ENCODE results near the gene FCRL6. TPM values are rescaled to one million over a fixed set of nuclear protein-coding genes. Genes with fewer than 3 reads are reported as not detected.

The FCRL6 gene
- total and polyA plus RNA-seq, 2 donors = 0.33 to 0.57 TPM

DNA sequence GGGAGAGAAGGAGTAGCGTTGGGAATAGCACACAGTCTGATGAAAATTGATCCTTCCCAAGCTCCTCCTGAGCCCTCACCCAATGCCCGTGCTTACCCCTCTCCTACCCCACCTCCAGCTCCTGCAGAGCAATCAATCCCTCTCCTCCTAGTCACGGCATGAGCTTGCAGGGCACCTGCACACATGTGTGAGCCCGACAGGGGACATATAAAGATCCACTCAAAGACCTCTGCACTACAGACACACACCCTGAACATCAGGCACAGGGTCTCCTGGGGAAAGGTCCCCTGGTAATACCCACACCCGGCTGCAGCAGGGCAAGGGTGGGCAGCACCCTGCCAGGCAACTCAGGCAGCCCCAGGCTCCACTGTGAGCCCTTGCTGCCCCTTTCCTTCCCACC, 59.9 kb downstream of the FCRL6 start:
- 96% methylated on average over 5 of the region's 5 CpGs for whole genome bisulfite sequencing
- H3K4me3 ChIP-seq (ENCODE audit: low read length in 2 of 2) = no peak overlapping the region
- H3K27me3 ChIP-seq (ENCODE audit: control insufficient read depth in 2 of 2, insufficient read depth in 1 of 2, low read length in 1 of 2) = peaks cover 0 to 14% of the 10 kb centered on the region in 2 donors
- no peak overlapping the region for H3K27ac ChIP-seq (ENCODE audit: low read depth in 1 of 2, low read length in 1 of 2)
- DNase-seq (ENCODE audit: low read depth in 6 of 9, low spot score in 9 of 9) = no peak
- peaks cover 8 to 15% of the 10 kb centered on the region in 2 donors for H3K4me1 ChIP-seq (ENCODE audit: control insufficient read depth in 2 of 2, insufficient read depth in 2 of 2, low read length in 2 of 2)
- H3K36me3 ChIP-seq (ENCODE audit: control insufficient read depth in 2 of 2, insufficient read depth in 2 of 2, low read length in 1 of 2) = no peaks in the 10 kb centered on the region
- peaks cover 0 to 3% of the 10 kb centered on the region in 2 donors for H3K9me3 ChIP-seq (ENCODE audit: control insufficient read depth in 2 of 2, insufficient read depth in 1 of 2, low read length in 1 of 2)

DNA sequence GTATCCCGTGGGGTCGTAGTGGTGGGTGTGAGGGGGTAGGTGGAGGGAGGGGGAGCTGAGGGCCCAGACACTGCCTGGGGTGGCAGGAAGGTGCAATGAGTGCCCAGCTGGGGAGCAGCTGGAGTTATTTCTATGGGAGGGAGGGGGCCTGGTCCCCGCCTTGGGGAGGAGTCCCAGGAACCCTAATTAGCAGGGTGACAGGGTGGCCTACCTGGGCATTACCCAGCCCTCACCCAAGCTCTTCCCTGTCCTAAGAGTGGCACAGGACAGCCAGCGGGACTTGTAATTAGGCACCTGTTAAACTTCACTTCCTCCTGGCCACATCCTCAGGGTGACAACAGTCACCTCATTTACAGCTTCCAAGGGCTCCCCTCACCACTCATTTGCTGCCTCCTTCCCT, 60.4 kb downstream of the FCRL6 start, which contains the start of gene VSIG8:
Gene VSIG8 (minus strand): TSS at position 101 of the 400 bp plus-strand sequence. CDS start 136 bp downstream, outside the sequence.
- H3K36me3 ChIP-seq (ENCODE audit: control insufficient read depth in 2 of 2, insufficient read depth in 2 of 2, low read length in 1 of 2) = no peaks in the 10 kb centered on the region
- 92% methylated on average over 4 of the region's 4 CpGs for WGBS
- peaks cover 0 to 11% of the 10 kb centered on the region in 2 donors for H3K27me3 ChIP-seq (ENCODE audit: control insufficient read depth in 2 of 2, insufficient read depth in 1 of 2, low read length in 1 of 2)
- no peak within 1 kb of the TSS for H3K27ac ChIP-seq (ENCODE audit: low read depth in 1 of 2, low read length in 1 of 2)
- DNase-seq (ENCODE audit: low read depth in 6 of 9, low spot score in 9 of 9) = no peak
- H3K4me3 ChIP-seq (ENCODE audit: low read length in 2 of 2) = no peak within 1 kb of the TSS
- H3K4me1 ChIP-seq (ENCODE audit: control insufficient read depth in 2 of 2, insufficient read depth in 2 of 2, low read length in 2 of 2) = peaks cover 8 to 19% of the 10 kb centered on the region in 2 donors
- H3K9me3 ChIP-seq (ENCODE audit: control insufficient read depth in 2 of 2, insufficient read depth in 1 of 2, low read length in 1 of 2) = peaks cover 0 to 3% of the 10 kb centered on the region in 2 donors

DNA sequence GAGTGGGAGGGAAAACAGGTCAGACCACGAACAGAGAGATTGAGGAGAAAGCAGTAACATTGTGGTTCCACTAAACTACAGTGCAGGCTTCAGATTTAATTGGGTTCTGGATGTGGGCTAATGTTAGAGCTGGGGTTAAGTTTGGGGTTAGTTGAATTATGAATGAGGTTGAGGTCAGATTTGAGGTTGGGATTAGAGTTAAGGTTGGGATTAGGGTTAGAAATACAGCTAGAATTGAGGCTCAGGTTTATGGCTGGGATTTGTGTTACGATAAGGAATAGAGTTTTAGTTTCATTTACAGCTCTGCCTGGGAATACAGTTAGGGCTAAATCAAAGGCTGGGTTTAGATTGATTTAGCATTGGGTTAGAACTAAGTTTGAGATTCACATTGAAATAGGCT, 62.1 kb downstream of the FCRL6 start:
- H3K27ac ChIP-seq (ENCODE audit: low read depth in 1 of 2, low read length in 1 of 2) = no peak overlapping the region
- no peak overlapping the region for H3K4me3 ChIP-seq (ENCODE audit: low read length in 2 of 2)
- no peak for DNase-seq (ENCODE audit: low read depth in 6 of 9, low spot score in 9 of 9)
- peaks cover 0 to 3% of the 10 kb centered on the region in 2 donors for H3K9me3 ChIP-seq (ENCODE audit: control insufficient read depth in 2 of 2, insufficient read depth in 1 of 2, low read length in 1 of 2)
- 94% methylated on average over 2 of the region's 2 CpGs for WGBS
- peaks cover 0 to 5% of the 10 kb centered on the region in 2 donors for H3K27me3 ChIP-seq (ENCODE audit: control insufficient read depth in 2 of 2, insufficient read depth in 1 of 2, low read length in 1 of 2)
- H3K4me1 ChIP-seq (ENCODE audit: control insufficient read depth in 2 of 2, insufficient read depth in 2 of 2, low read length in 2 of 2) = peaks cover 12 to 32% of the 10 kb centered on the region in 2 donors
- no peaks in the 10 kb centered on the region for H3K36me3 ChIP-seq (ENCODE audit: control insufficient read depth in 2 of 2, insufficient read depth in 2 of 2, low read length in 1 of 2)

Other genes with a start within 250 kb of the FCRL6 start
- 0.05 TPM for gene APCS, start 214.5 kb upstream of the FCRL6 start, total RNA-seq
- gene APCS, start 214.5 kb upstream of the FCRL6 start, polyA plus RNA-seq = 0.16 TPM
- 0.05 TPM for gene CRP, start 87.8 kb upstream of the FCRL6 start, total RNA-seq
- 1.3 TPM for gene CRP, start 87.8 kb upstream of the FCRL6 start, polyA plus RNA-seq
- 24.3 TPM for gene DUSP23, start 21.4 kb upstream of the FCRL6 start, total RNA-seq
- gene DUSP23, start 21.4 kb upstream of the FCRL6 start, polyA plus RNA-seq = 162 TPM
- gene SLAMF8, start 24.5 kb downstream of the FCRL6 start, total RNA-seq = 14.2 TPM
- gene SLAMF8, start 24.5 kb downstream of the FCRL6 start, polyA plus RNA-seq = 13.3 TPM
- 0.24 TPM for gene VSIG8, start 60.3 kb downstream of the FCRL6 start, total RNA-seq
- 2.6 TPM for gene VSIG8, start 60.3 kb downstream of the FCRL6 start, polyA plus RNA-seq
- 0.52 TPM for gene CFAP45, start 97.8 kb downstream of the FCRL6 start, total RNA-seq
- 1.3 TPM for gene CFAP45, start 97.8 kb downstream of the FCRL6 start, polyA plus RNA-seq
- gene TAGLN2, start 123.1 kb downstream of the FCRL6 start, total RNA-seq = 172 TPM
- 429 TPM for gene TAGLN2, start 123.1 kb downstream of the FCRL6 start, polyA plus RNA-seq
- gene IGSF9, start 143.3 kb downstream of the FCRL6 start, total RNA-seq = 1.7 TPM
- 4.1 TPM for gene IGSF9, start 143.3 kb downstream of the FCRL6 start, polyA plus RNA-seq
- 0.09 TPM for gene SLAMF9, start 151.9 kb downstream of the FCRL6 start, total RNA-seq
- gene SLAMF9, start 151.9 kb downstream of the FCRL6 start, polyA plus RNA-seq = 0.71 TPM
- gene PIGM, start 229.6 kb downstream of the FCRL6 start, total RNA-seq = 3.1 TPM
- gene PIGM, start 229.6 kb downstream of the FCRL6 start, polyA plus RNA-seq = 5.7 TPM